Measurements from ENCODE around the gene GPRIN3. TPM values are rescaled to one million over a fixed set of nuclear protein-coding genes. Genes with fewer than 3 reads are reported as not detected.

Gene GPRIN3
- total RNA-seq, 3 donors from 2014 or later, result 3.3 to 13.2 (median 4.0) TPM

GRCh38 chr4:89307178-89307445 lies 488 bp downstream of the GPRIN3 start:
- DNase-seq (ENCODE audit: low spot score in 2 of 2), result no peak
- intact Hi-C loops (cut with DNase I; ENCODE audit: low total_unique reads), result no loop called here
- Histone ChIP-seq H3K4me1 (no peaks in the 10 kb centered on the region), H3K36me3 (no peaks in the 10 kb centered on the region), H3K4me3 (peak overlapping the region; percentile 47 to 83 (median 57)), H3K27me3 (no peaks in the 10 kb centered on the region), H3K27ac (peak overlapping the region; percentile 50 to 56), H3K9me3 (no peaks in the 10 kb centered on the region)
- no peak for TF ChIP-seq POLR2AphosphoS5 (IDR thresholded peaks at IDR 0.05)

- H3K4me3 ChIP-seq, result peak overlapping the region; percentile 47 to 83 (median 57)
- intact Hi-C loops (cut with DNase I; ENCODE audit: low total_unique reads), result no loop called here
- no peak for TF ChIP-seq CTCF (IDR thresholded peaks at IDR 0.05)
- no peak for TF ChIP-seq POLR2AphosphoS5 (IDR thresholded peaks at IDR 0.05)
- TF ChIP-seq POLR2A (IDR thresholded peaks at IDR 0.05), result no peak
- no peaks in the 10 kb centered on the region for H3K9me3 ChIP-seq
- H3K36me3 ChIP-seq, result no peaks in the 10 kb centered on the region
- no peaks in the 10 kb centered on the region for H3K4me1 ChIP-seq
- H3K27ac ChIP-seq, result peak overlapping the region in 1 of 2 donors; percentile 15
- DNase-seq (ENCODE audit: low spot score in 2 of 2), result no peak
- H3K27me3 ChIP-seq, result no peaks in the 10 kb centered on the region
Measured at GRCh38 chr4:89306486-89307177, 968 bp downstream of the GPRIN3 start.

GRCh38 chr4:89305712-89306437 lies 1.7 kb downstream of the GPRIN3 start:
- H3K9me3 ChIP-seq, result no peaks in the 10 kb centered on the region
- intact Hi-C loops (cut with DNase I; ENCODE audit: low total_unique reads), result no loop called here
- H3K4me3 ChIP-seq, result peak overlapping the region in 2 of 3 donors; percentile 57 to 83
- H3K36me3 ChIP-seq, result no peaks in the 10 kb centered on the region
- no peaks in the 10 kb centered on the region for H3K4me1 ChIP-seq
- TF ChIP-seq CTCF (IDR thresholded peaks at IDR 0.05) (no peak), POLR2A (IDR thresholded peaks at IDR 0.05) (no peak), POLR2AphosphoS5 (IDR thresholded peaks at IDR 0.05) (no peak)
- H3K27me3 ChIP-seq, result no peaks in the 10 kb centered on the region
- DNase-seq (ENCODE audit: low spot score in 2 of 2), result no peak
- H3K27ac ChIP-seq, result no peak overlapping the region

GRCh38 chr4:89305028-89305427 lies 2.6 kb downstream of the GPRIN3 start:
- peak overlapping the region; percentile 16 to 21 for H3K27ac ChIP-seq
- H3K4me1 ChIP-seq, result no peaks in the 10 kb centered on the region
- no peak overlapping the region for H3K4me3 ChIP-seq
- H3K9me3 ChIP-seq, result no peaks in the 10 kb centered on the region
- intact Hi-C loops (cut with DNase I; ENCODE audit: low total_unique reads), result no loop called here
- no peaks in the 10 kb centered on the region for H3K27me3 ChIP-seq
- no peak for DNase-seq (ENCODE audit: low spot score in 2 of 2)
- H3K36me3 ChIP-seq, result no peaks in the 10 kb centered on the region
- TF ChIP-seq CTCF (IDR thresholded peaks at IDR 0.05) (no peak), POLR2A (IDR thresholded peaks at IDR 0.05) (no peak), POLR2AphosphoS5 (IDR thresholded peaks at IDR 0.05) (no peak)

GRCh38 chr4:89303814-89304388 lies 3.7 kb downstream of the GPRIN3 start:
- no peak for TF ChIP-seq POLR2AphosphoS5 (IDR thresholded peaks at IDR 0.05)
- no peak for TF ChIP-seq CTCF (IDR thresholded peaks at IDR 0.05)
- no peak for TF ChIP-seq POLR2A (IDR thresholded peaks at IDR 0.05)
- H3K4me1 ChIP-seq, result no peaks in the 10 kb centered on the region
- no peaks in the 10 kb centered on the region for H3K9me3 ChIP-seq
- no peaks in the 10 kb centered on the region for H3K36me3 ChIP-seq
- H3K4me3 ChIP-seq, result no peak overlapping the region
- intact Hi-C loops (cut with DNase I; ENCODE audit: low total_unique reads), result no loop called here
- no peak overlapping the region for H3K27ac ChIP-seq
- no peaks in the 10 kb centered on the region for H3K27me3 ChIP-seq
- no peak for DNase-seq (ENCODE audit: low spot score in 2 of 2)
